DND-41 (cell line): Measurements from ENCODE around the gene TBC1D22A.

Experiments used
- ATAC-seq: fragments of 200-7000 bp; cut with Tn5 transposase; 3 replicates; pipeline ENCODE4 v1.9.1; 2021; ENCODE audit warnings: low read depth; ENCODE audit not compliant: insufficient read depth
- DNase-seq: peaks from one replicate; pipeline ENCODE4 v3.0.0-alpha.2; 2020
- H2AFZ ChIP-seq: 2 replicates; pipeline ENCODE4 v1.6.0; 2012; ENCODE audit warnings: low read depth, low read length
- H3K27ac ChIP-seq: 2 replicates; pipeline ENCODE4 v1.5.1; 2012; ENCODE audit warnings: low read length, inconsistent platforms
- H3K27me3 ChIP-seq: fragments of 200-600 bp; sonication (generic); 2 replicates; pipeline ENCODE4 v1.6.0; 2012; ENCODE audit warnings: low read length, mild to moderate bottlenecking, inconsistent platforms; ENCODE audit not compliant: insufficient read depth, poor library complexity
- H3K36me3 ChIP-seq: 2 replicates; pipeline ENCODE4 v1.5.1; 2012; ENCODE audit warnings: low read length, inconsistent platforms; ENCODE audit not compliant: insufficient read depth
- H3K4me1 ChIP-seq: 2 replicates; pipeline ENCODE4 v1.5.1; 2012; ENCODE audit warnings: mild to moderate bottlenecking, low read length; ENCODE audit not compliant: insufficient read depth
- H3K4me2 ChIP-seq: 2 replicates; pipeline ENCODE4 v1.6.0; 2012; ENCODE audit warnings: mild to moderate bottlenecking, moderate library complexity, low read length, inconsistent platforms; ENCODE audit not compliant: insufficient read depth
- H3K4me3 ChIP-seq, 2 experiments: fragments of 200-600 bp in 1 of 2; shearing (Covaris generic) in 1 of 2; 2 replicates each; pipeline ENCODE4 v1.5.1; 2012 to 2016; ENCODE audit warnings: inconsistent platforms in 2 of 2, low read length in 2 of 2, mild to moderate bottlenecking in 2 of 2, low read depth in 1 of 2, moderate library complexity in 1 of 2
- H3K79me2 ChIP-seq: 2 replicates; pipeline ENCODE4 v1.6.0; 2012; ENCODE audit warnings: low read length, inconsistent platforms; ENCODE audit not compliant: insufficient read depth
- H3K9ac ChIP-seq: 2 replicates; pipeline ENCODE4 v1.6.0; 2012; ENCODE audit warnings: low read depth, mild to moderate bottlenecking, inconsistent platforms, low read length, moderate library complexity
- H3K9me3 ChIP-seq: 2 replicates; pipeline ENCODE4 v1.5.1; 2012; ENCODE audit warnings: low read length, moderate library complexity, mild to moderate bottlenecking, inconsistent platforms; ENCODE audit not compliant: insufficient read depth, severe bottlenecking
- H4K20me1 ChIP-seq: 2 replicates; pipeline ENCODE4 v1.6.0; 2012; ENCODE audit warnings: low read length; ENCODE audit not compliant: insufficient read depth
- EZH2 ChIP-seq: IDR thresholded peaks from 3 replicates; pipeline ENCODE4 v1.6.1; 2012; ENCODE audit warnings: borderline replicate concordance, low read depth, mild to moderate bottlenecking, moderate library complexity, low read length, inconsistent platforms; ENCODE audit not compliant: severe bottlenecking
- TF ChIP-seq, protein P1 (sequence below): IDR thresholded peaks from 2 replicates; pipeline ENCODE4 v1.5.1; 2012; ENCODE audit warnings: borderline replicate concordance, low read length, moderate library complexity, mild to moderate bottlenecking; ENCODE audit not compliant: poor library complexity, severe bottlenecking; ENCODE audit errors: extremely low read depth

TBC1D22A gene

DNA sequence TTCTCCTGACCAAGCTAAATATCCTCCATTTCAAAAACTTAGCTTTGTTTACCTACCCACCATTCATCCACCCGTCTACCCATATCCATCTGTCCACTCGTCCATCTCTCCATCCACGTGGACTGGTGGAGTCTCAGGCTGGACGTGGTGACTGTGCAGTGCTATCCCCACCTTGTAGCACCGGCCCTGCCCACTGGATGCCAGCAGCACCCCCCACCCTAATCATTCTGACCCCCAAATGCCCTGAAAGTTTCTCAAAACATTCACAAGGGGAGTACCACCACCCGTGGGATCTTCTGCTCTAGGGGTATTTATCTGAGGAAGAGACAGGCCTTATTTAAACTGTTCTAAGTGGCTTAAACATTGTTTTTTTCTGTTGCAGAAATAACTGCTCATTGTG, 206.4 kb downstream of the TBC1D22A start:
- Histone ChIP-seq H3K9me3 (no peaks in the 10 kb centered on the region), H3K9ac (no peak overlapping the region), H4K20me1 (peaks cover 33% of the 10 kb centered on the region), H3K4me2 (no peak overlapping the region), H3K79me2 (peaks cover 3% of the 10 kb centered on the region), H3K27me3 (no peaks in the 10 kb centered on the region), H3K27ac (no peak overlapping the region), H3K4me3 (no peak overlapping the region), H3K4me1 (no peaks in the 10 kb centered on the region), H2AFZ (no peak overlapping the region), H3K36me3 (no peaks in the 10 kb centered on the region)
- ATAC-seq (no peak), DNase-seq (no peak)
- TF ChIP-seq, protein P1, sequence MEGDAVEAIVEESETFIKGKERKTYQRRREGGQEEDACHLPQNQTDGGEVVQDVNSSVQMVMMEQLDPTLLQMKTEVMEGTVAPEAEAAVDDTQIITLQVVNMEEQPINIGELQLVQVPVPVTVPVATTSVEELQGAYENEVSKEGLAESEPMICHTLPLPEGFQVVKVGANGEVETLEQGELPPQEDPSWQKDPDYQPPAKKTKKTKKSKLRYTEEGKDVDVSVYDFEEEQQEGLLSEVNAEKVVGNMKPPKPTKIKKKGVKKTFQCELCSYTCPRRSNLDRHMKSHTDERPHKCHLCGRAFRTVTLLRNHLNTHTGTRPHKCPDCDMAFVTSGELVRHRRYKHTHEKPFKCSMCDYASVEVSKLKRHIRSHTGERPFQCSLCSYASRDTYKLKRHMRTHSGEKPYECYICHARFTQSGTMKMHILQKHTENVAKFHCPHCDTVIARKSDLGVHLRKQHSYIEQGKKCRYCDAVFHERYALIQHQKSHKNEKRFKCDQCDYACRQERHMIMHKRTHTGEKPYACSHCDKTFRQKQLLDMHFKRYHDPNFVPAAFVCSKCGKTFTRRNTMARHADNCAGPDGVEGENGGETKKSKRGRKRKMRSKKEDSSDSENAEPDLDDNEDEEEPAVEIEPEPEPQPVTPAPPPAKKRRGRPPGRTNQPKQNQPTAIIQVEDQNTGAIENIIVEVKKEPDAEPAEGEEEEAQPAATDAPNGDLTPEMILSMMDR = no peak
- TF ChIP-seq EZH2 = no peak

DNA sequence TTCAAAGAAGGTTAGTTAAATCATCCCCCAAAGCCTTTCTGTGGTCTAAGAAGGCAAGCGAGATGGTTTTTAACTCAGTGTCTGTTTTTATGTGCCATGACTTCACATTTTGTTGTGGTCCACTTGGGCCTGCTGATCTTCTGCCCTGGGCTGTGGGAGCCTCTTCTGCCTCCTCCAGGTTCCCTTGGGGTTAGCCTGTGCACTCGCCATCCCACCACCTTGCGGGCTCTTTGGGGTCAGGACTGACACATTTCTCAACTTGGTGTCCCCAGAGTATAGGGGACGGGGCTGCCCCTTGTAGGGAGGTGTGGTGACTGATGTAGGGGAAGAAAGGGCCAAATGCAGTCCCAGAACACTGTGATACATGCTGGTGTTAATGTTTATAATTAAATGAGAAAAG, 207.0 kb downstream of the TBC1D22A start:
- Histone ChIP-seq H3K9me3 (no peaks in the 10 kb centered on the region), H3K79me2 (peaks cover 3% of the 10 kb centered on the region), H4K20me1 (peaks cover 27% of the 10 kb centered on the region), H3K27ac (no peak overlapping the region), H2AFZ (no peak overlapping the region), H3K9ac (no peak overlapping the region), H3K4me2 (no peak overlapping the region), H3K4me1 (no peaks in the 10 kb centered on the region), H3K27me3 (no peaks in the 10 kb centered on the region), H3K4me3 (no peak overlapping the region), H3K36me3 (peaks cover 6% of the 10 kb centered on the region)
- DNase-seq (no peak), ATAC-seq (no peak)
- no peak for TF ChIP-seq EZH2
- TF ChIP-seq, protein P1 = no peak

DNA sequence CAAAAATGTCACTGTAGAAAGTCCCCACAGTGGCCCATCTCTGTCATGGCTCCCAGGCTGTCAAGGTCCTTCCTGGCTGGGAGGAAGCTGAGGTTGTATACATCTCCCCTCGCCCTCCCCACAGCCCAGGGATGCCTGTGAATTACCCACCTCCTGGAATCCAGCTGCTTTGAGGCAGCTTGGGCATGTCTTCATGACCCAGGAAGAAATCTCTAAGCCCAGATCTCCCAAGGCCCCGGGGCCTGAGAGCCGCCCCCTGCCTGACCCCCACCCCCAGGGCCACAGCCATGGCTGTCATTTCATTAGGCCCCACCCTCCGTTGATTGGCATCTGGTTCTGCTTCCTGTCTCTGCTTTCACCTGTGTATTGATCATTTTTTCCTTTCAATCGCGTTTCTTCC, 207.5 kb downstream of the TBC1D22A start:
- TF ChIP-seq, protein P1 = no peak
- TF ChIP-seq EZH2 = no peak
- Histone ChIP-seq H3K27ac (no peak overlapping the region), H3K4me2 (no peak overlapping the region), H3K36me3 (peaks cover 10% of the 10 kb centered on the region), H3K9me3 (no peaks in the 10 kb centered on the region), H3K79me2 (peaks cover 3% of the 10 kb centered on the region), H4K20me1 (peaks cover 23% of the 10 kb centered on the region), H3K9ac (no peak overlapping the region), H3K4me1 (no peaks in the 10 kb centered on the region), H3K4me3 (no peak overlapping the region), H2AFZ (no peak overlapping the region), H3K27me3 (no peaks in the 10 kb centered on the region)
- ATAC-seq (no peak), DNase-seq (no peak)
